ENCODE measurements around the gene RASSF4.

The RASSF4 gene

DNA sequence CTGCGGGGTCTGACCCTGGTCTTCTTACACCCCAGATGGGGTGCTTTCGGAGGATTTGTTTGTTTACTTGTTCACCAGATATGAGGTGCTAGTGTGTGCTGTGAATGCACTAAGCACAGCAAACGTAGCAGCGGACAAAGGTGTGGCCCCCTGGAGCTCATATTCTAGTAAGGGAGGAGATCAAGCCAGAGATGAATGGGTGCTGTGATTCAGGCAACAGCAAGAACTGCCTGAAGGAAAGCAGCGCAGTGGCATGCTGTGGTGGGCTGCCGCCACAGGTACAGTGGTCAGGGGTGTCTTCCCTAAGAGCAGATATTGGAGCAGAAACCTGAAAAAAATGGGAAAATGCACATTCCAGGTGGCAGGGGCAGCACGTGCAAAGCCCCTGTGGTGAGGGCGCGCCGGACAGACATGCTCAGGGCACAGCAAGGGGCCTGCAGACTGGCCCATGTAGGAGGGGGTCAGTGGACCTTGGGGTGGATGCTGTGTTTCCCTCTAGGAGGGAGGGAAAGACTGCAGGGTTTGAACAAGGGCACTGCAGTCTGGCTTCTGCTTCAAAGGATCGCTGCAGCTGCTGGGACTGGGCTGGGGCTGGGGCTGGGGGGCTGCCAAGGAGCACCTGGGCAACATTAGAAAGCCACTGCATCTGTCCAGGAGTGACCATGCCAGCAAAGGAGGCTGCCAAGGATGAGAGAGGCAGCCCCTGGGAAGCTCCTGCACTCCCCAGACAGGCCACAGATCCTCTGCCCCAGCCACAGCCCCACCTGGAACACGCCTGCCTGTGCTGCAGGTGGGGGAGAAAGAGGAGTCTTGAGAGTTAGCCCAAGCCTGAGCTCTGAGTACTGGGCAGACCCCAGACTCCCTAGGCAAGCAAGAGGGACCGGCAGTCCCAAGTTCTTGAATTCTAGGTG, 19.9 kb downstream of the RASSF4 start:
- H3K36me3 Mint-ChIP-seq (ENCODE audit: low read depth): peaks cover 2% of the 10 kb centered on the region
- TF ChIP-seq CTCF (IDR thresholded peaks at IDR 0.05; ENCODE audit: unreplicated experiment in 3 of 3): no peak
- H3K9me3 Mint-ChIP-seq: no peaks in the 10 kb centered on the region
- no peaks in the 10 kb centered on the region for H3K27me3 Mint-ChIP-seq (ENCODE audit: low read depth)
- H3K4me3 Mint-ChIP-seq: peak overlapping the region in 1 of 3 experiments; percentile 35
- H3K4me1 Mint-ChIP-seq: peaks cover 62% of the 10 kb centered on the region
- H3K27ac Mint-ChIP-seq: peak overlapping the region; percentile 97 to 99 (median 98)

GRCh38 chr10:44980309-44981171, 20.9 kb downstream of the RASSF4 start:
- H3K9me3 Mint-ChIP-seq: no peaks in the 10 kb centered on the region
- peaks cover 11% of the 10 kb centered on the region for H3K36me3 Mint-ChIP-seq (ENCODE audit: low read depth)
- peak overlapping the region; percentile 43 to 71 (median 62) for H3K27ac Mint-ChIP-seq
- H3K27me3 Mint-ChIP-seq (ENCODE audit: low read depth): no peaks in the 10 kb centered on the region
- H3K4me3 Mint-ChIP-seq: no peak overlapping the region
- no peak for TF ChIP-seq CTCF (IDR thresholded peaks at IDR 0.05; ENCODE audit: unreplicated experiment in 3 of 3)
- peaks cover 62% of the 10 kb centered on the region for H3K4me1 Mint-ChIP-seq

DNA sequence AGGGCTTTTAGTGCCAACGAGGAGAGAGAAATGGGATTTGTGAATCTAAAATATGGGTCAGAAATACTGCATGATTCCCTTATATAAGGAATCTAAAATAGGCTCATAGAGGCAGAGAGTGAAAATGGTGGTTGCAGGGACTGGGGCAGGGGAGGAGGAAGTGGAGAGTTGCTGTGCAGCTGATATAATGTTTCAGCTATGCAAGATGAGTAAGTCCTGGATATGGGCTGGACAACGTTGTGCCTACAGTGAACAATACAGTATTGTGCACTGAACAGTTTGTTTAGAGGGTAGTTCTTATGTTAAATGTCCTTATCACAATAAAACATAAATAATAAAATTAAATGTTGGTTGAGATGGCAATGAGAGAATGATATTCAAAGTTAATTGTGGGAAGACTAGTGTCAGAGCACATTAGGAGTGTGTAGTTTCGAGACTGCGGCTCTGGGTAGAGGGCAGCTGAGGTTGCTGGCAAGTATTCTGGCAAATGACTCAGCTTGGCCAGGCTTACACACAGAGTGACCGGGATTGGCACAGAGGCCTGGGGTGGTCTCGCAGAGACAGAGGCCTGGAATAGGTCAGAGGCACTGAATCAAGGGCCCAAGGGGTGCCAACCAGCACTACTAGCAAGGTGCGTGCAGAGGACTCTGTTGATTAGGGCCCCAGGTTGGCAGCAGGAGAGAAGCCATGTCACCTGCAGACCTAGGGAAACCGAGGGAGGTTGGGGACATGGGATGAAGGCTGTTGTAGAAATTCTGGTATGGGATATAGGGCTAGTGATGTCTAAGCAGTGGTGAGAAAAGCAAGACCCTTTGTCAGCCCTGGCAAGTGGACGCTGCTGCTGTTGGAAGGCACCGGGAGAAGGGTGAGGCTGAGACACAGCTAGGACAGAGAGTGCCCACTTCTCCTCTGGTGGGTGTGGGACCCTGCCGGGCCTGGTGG, 21.8 kb downstream of the RASSF4 start:
- Mint-ChIP-seq H3K36me3 (ENCODE audit: low read depth) (peaks cover 18% of the 10 kb centered on the region), H3K27ac (peak overlapping the region; percentile 43 to 71 (median 62)), H3K4me3 (no peak overlapping the region), H3K27me3 (ENCODE audit: low read depth) (no peaks in the 10 kb centered on the region), H3K9me3 (no peaks in the 10 kb centered on the region), H3K4me1 (peaks cover 58% of the 10 kb centered on the region)
- TF ChIP-seq CTCF (IDR thresholded peaks at IDR 0.05; ENCODE audit: unreplicated experiment in 3 of 3): no peak

DNA sequence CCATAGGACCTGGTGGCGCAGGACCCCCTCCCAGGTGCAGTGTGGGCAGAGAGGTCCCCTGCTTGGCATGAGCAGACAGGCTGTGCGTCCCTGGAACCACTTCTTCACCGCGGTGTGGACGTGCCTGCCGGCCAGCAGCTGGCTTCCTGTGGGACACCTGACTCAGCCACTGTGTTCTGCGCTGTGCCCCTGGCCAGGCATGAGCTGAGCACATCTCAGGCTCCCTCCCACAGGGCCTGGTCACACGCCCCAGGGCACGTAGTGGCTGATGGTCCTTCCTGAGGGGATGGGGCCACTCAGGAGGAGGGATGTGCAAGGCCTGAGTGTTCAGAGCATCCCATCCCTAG, 22.5 kb downstream of the RASSF4 start:
- no peaks in the 10 kb centered on the region for H3K9me3 Mint-ChIP-seq
- H3K4me1 Mint-ChIP-seq: peaks cover 55% of the 10 kb centered on the region
- H3K27me3 Mint-ChIP-seq (ENCODE audit: low read depth): no peaks in the 10 kb centered on the region
- no peak overlapping the region for H3K4me3 Mint-ChIP-seq
- H3K36me3 Mint-ChIP-seq (ENCODE audit: low read depth): peaks cover 18% of the 10 kb centered on the region
- H3K27ac Mint-ChIP-seq: no peak overlapping the region
- no peak for TF ChIP-seq CTCF (IDR thresholded peaks at IDR 0.05; ENCODE audit: unreplicated experiment in 3 of 3)

DNA sequence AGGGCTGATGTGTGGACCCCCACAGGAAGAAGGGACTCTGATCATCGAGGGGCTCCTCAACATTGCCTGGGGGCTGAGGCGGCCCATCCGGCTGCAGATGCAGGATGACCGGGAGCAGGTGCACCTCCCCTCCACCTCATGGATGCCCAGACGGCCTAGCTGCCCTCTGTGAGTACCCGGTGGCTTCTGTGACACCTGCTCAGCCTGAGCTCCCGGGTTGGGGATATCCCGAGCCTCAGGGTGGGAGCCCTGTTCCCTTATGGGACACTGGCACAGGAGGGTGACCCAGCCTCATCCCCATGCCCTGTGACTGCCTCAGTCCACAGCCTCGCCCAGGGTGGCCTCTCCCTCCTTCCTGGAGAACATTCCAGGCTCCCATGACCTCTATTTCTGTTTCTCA, 22.9 kb downstream of the RASSF4 start:
- H3K36me3 Mint-ChIP-seq (ENCODE audit: low read depth): peaks cover 18% of the 10 kb centered on the region
- peaks cover 52% of the 10 kb centered on the region for H3K4me1 Mint-ChIP-seq
- no peaks in the 10 kb centered on the region for H3K27me3 Mint-ChIP-seq (ENCODE audit: low read depth)
- no peaks in the 10 kb centered on the region for H3K9me3 Mint-ChIP-seq
- H3K4me3 Mint-ChIP-seq: no peak overlapping the region
- TF ChIP-seq CTCF (IDR thresholded peaks at IDR 0.05; ENCODE audit: unreplicated experiment in 3 of 3): no peak
- H3K27ac Mint-ChIP-seq: no peak overlapping the region
